T-cell (primary cell): ENCODE measurements around the gene HSFX2. TPM values are rescaled to one million over a fixed set of nuclear protein-coding genes. Genes with fewer than 3 reads are reported as not detected.
"Not testable (repeated sequence)": the region's sequence is repeated elsewhere in the genome, so short reads cannot be mapped to it uniquely, and the experiment has no call there.

Experiments used
- ATAC-seq, 4 experiments: fragments of 200-7000 bp in 3 of 4; fragments of 150-1000 bp in 1 of 4; cut with Tn5 transposase; replicated peaks in 1 of 4; 1 replicate in 3 of 4; 2 replicates in 1 of 4; pipeline ENCODE4 v1.10.0; 2021; ENCODE audit warnings: moderate library complexity in 3 of 4, mild to moderate bottlenecking in 2 of 4, moderate number of reproducible peaks in 1 of 4
- CTCF ChIA-PET, 2 donors: fragments of 300-600 bp; sonication (Branson Sonifier 250); formaldehyde crosslinking; loops; one replicate each; lab custom pipeline; 2022; ENCODE audit warnings: antibody characterized with exemption in 2 of 2; lab: Charles Lee
- POLR2A ChIA-PET, 2 donors: fragments of 300-600 bp; sonication (Branson Sonifier 250); formaldehyde crosslinking; loops; one replicate each; lab custom pipeline; 2022; ENCODE audit warnings: antibody characterized with exemption in 2 of 2; lab: Charles Lee
- DNase-seq, 35 experiments: peaks; one replicate each; pipeline versions ENCODE4 v3.0.0 to v3.0.0-alpha.2; 2013 to 2023
- H3K27ac ChIP-seq: one replicate; pipeline ENCODE4 v1.5.1; 2013; ENCODE audit warnings: low read length
- H3K27me3 ChIP-seq, 2 experiments: replicated peaks in 1 of 2; 1 replicate in 1 of 2; 2 replicates in 1 of 2; pipeline versions ENCODE4 v1.6.1 to v1.7.0; 2013; ENCODE audit warnings: low read length in 1 of 2, mixed read lengths in 1 of 2; ENCODE audit not compliant: control insufficient read depth in 2 of 2, insufficient read depth in 2 of 2; ENCODE audit errors: extremely low read depth in 1 of 2
- H3K36me3 ChIP-seq, 2 donors: 1 replicate in 1 of 2; 2 replicates in 1 of 2; pipeline versions ENCODE4 v1.6.1 to v1.7.0; 2013; ENCODE audit warnings: low read length in 1 of 2; ENCODE audit not compliant: control insufficient read depth in 2 of 2, insufficient read depth in 1 of 2; ENCODE audit errors: extremely low read depth in 1 of 2
- H3K4me1 ChIP-seq, 2 experiments: 1 replicate in 1 of 2; 2 replicates in 1 of 2; pipeline versions ENCODE4 v1.6.1 to v1.7.0; 2013; ENCODE audit warnings: low read length in 2 of 2, mixed read lengths in 1 of 2; ENCODE audit not compliant: insufficient read depth in 2 of 2, control insufficient read depth in 1 of 2; ENCODE audit errors: extremely low read depth in 1 of 2
- H3K4me3 ChIP-seq, 2 donors: 1 replicate in 1 of 2; 2 replicates in 1 of 2; pipeline versions ENCODE4 v1.5.1 to v1.7.0; 2013; ENCODE audit warnings: mild to moderate bottlenecking in 2 of 2, low read length in 1 of 2, moderate library complexity in 1 of 2; ENCODE audit not compliant: control insufficient read depth in 1 of 2; ENCODE audit errors: extremely low read depth in 1 of 2
- H3K9me3 ChIP-seq: 2 replicates; pipeline ENCODE4 v1.7.0; 2013
- H3K27ac Mint-ChIP-seq, 2 donors: one replicate each; pipeline ENCODE4 v1.8.0; 2020 to 2021; ENCODE audit warnings: mild to moderate bottlenecking in 2 of 2, mixed read lengths in 2 of 2
- H3K27me3 Mint-ChIP-seq, 2 donors: one replicate each; pipeline ENCODE4 v1.8.0; 2021 to 2022; ENCODE audit warnings: mixed read lengths in 2 of 2
- H3K36me3 Mint-ChIP-seq: one replicate; pipeline ENCODE4 v1.8.0; 2021; ENCODE audit warnings: mixed read lengths
- H3K4me1 Mint-ChIP-seq, 3 donors: one replicate each; pipeline ENCODE4 v1.8.0; 2020 to 2022; ENCODE audit warnings: mixed read lengths in 3 of 3, mild to moderate bottlenecking in 1 of 3
- H3K4me3 Mint-ChIP-seq, 3 donors: one replicate each; pipeline ENCODE4 v1.8.0; 2020 to 2022; ENCODE audit warnings: mild to moderate bottlenecking in 3 of 3, mixed read lengths in 3 of 3, moderate library complexity in 3 of 3
- H3K9me3 Mint-ChIP-seq, 3 donors: one replicate each; pipeline ENCODE4 v1.8.0; 2020 to 2022; ENCODE audit warnings: mixed read lengths in 3 of 3
- WGBS: methylation state at CpG from one replicate; pipeline ENCODE4 v1.1.5; 2013; ENCODE audit warnings: missing lambda C conversion rate; ENCODE audit not compliant: insufficient coverage; 5-methylcytosine and 5-hydroxymethylcytosine counted together
- total RNA-seq, 35 experiments: library from RNA in 6 of 35; stranded (reverse) in 6 of 35; fragments of 120-200 nt in 1 of 35; gene quantifications; one replicate each; pipeline versions ENCODE4 v1.2.1 to v1.2.4 and lab custom pipeline; 2013 to 2026

HSFX2 gene, protein sequence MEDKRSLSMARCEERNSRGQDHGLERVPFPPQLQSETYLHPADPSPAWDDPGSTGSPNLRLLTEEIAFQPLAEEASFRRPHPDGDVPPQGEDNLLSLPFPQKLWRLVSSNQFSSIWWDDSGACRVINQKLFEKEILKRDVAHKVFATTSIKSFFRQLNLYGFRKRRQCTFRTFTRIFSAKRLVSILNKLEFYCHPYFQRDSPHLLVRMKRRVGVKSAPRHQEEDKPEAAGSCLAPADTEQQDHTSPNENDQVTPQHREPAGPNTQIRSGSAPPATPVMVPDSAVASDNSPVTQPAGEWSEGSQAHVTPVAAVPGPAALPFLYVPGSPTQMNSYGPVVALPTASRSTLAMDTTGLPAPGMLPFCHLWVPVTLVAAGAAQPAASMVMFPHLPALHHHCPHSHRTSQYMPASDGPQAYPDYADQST
- total RNA-seq (not detected), total RNA-seq (lab: John Stamatoyannopoulos, UW) (0 reads per million in 29 experiments)
- total RNA-seq (2013) = not detected

DNA sequence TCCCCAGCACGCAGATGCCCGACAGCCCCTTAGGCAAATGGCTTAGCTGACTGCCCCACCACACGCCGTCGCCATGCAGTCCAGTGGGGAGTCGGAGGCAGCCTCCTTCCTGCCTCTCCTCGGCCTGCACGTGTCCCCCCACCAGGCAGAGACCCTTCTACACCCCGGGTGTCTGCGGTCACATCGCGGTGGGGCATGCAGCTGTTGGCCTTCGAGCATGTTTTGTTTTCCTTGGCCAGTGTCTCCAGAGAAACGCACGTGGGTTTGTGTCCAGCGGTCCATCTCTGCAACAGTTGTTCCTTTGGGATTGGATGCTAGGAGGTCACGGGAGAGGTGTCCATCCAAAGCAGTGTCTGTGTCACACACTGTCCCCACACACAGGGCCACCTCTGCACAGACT, at the start of gene HSFX2:
HSFX2 (minus strand) TSS at position 101 of the 400 bp plus-strand sequence. CDS start 614 bp downstream, outside the sequence.
- H3K9me3 Mint-ChIP-seq, H3K36me3 Mint-ChIP-seq, POLR2A ChIA-PET, H3K36me3 ChIP-seq, H3K27me3 Mint-ChIP-seq, H3K4me1 Mint-ChIP-seq, H3K4me3 Mint-ChIP-seq, ATAC-seq, H3K27ac ChIP-seq, H3K27me3 ChIP-seq, H3K9me3 ChIP-seq, DNase-seq, H3K27ac Mint-ChIP-seq, CTCF ChIA-PET, H3K4me3 ChIP-seq, H3K4me1 ChIP-seq: not testable (repeated sequence)
- no CpG with 5 or more reads among the region's 17 CpGs for WGBS

DNA sequence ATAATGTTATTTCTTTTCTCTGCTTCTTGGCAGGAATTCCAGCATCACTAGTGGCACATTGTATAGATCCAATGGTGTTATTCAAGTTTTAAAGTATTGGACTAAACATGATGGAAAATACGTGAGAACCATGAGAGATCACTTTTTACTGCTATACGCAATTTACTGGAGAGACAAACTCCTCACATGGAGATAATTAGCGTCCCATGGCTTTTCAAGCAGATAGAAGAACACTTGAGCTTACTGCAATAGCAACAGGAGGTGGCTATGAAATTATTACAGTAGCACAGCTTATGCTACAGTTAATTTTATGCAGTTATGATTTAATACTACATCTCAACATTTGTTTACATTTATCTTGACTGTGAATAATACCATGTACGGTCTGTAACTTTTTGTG, 48.4 kb upstream of the HSFX2 start:
- Mint-ChIP-seq H3K9me3 (no peaks in the 10 kb centered on the region), H3K36me3 (no peaks in the 10 kb centered on the region)

DNA sequence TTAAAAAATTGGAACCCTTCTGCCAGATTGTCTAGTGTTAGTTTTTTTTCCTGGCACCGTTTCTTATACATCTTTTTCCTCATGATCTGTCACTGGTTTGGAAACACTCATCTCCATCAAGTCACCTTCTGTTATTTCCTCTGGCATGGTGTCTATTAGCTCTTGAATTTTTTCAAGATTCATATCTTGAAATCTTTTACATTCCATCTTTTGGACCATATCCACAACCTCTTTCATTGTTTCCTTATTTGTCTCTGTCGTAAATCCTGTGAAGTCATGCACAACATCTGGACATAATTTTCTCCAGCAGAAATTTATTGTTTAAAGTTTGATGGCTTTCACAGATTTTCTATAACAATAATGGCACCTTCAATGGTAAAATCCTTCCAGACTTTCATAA, 46.7 kb upstream of the HSFX2 start:
- Mint-ChIP-seq H3K9me3 (no peaks in the 10 kb centered on the region), H3K27ac (no peak overlapping the region), H3K36me3 (no peaks in the 10 kb centered on the region), H3K4me1 (peaks cover 0 to 2% (median 0%) of the 10 kb centered on the region in 3 donors), H3K27me3 (peaks cover 6 to 33% of the 10 kb centered on the region in 2 donors), H3K4me3 (no peak overlapping the region)
- CTCF ChIA-PET = no interaction called here
- WGBS = no CpG with 5 or more reads among the region's 2 CpGs
- Histone ChIP-seq H3K4me1 (no peaks in the 10 kb centered on the region), H3K36me3 (no peaks in the 10 kb centered on the region), H3K4me3 (no peak overlapping the region), H3K27ac (no peak overlapping the region), H3K9me3 (no peaks in the 10 kb centered on the region), H3K27me3 (peaks cover 0 to 8% of the 10 kb centered on the region in 2 experiments)
- DNase-seq = no peak
- POLR2A ChIA-PET = no interaction called here
- no peak for ATAC-seq

More for the DNA sequence above, 48.4 kb upstream of the HSFX2 start:
- Mint-ChIP-seq H3K27ac (no peak overlapping the region), H3K4me1 (peaks cover 0 to 2% (median 0%) of the 10 kb centered on the region in 3 donors), H3K4me3 (no peak overlapping the region), H3K27me3 (peaks cover 6 to 31% of the 10 kb centered on the region in 2 donors)
- H3K9me3 ChIP-seq = no peaks in the 10 kb centered on the region
- ATAC-seq (no peak), DNase-seq (no peak)
- no peak overlapping the region for H3K4me3 ChIP-seq
- peaks cover 0 to 11% of the 10 kb centered on the region in 2 experiments for H3K27me3 ChIP-seq
- ChIA-PET POLR2A (no interaction called here), CTCF (no interaction called here)
- H3K36me3 ChIP-seq = no peaks in the 10 kb centered on the region
- WGBS = no CpG with 5 or more reads among the region's 4 CpGs
- no peaks in the 10 kb centered on the region for H3K4me1 ChIP-seq
- no peak overlapping the region for H3K27ac ChIP-seq

DNA sequence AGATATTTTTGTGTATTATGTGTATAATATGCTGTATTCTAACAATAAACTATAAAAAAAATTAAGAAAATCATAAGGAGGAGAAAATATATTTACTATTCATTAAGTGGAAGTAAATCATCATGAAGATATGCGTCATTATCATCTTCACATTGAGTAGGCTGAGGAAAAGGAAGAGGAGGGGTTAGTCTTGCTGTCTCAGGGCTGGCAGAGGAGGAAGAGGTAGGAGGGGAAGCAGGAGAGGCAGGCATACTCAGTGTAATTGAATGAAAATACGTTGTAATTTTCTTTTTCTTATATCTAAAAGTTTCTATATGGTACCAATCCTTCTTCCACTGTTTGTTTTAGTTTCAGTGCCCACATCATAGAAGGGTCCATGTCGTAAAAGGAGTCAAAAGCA, 46.3 kb upstream of the HSFX2 start:
- no CpG with 5 or more reads among the region's 3 CpGs for WGBS
- Histone ChIP-seq H3K4me1 (no peaks in the 10 kb centered on the region), H3K9me3 (no peaks in the 10 kb centered on the region), H3K36me3 (no peaks in the 10 kb centered on the region), H3K27ac (no peak overlapping the region), H3K4me3 (no peak overlapping the region), H3K27me3 (peaks cover 0 to 7% of the 10 kb centered on the region in 2 experiments)
- DNase-seq (no peak), ATAC-seq (no peak)
- H3K4me3 Mint-ChIP-seq = no peak overlapping the region
- no peaks in the 10 kb centered on the region for H3K36me3 Mint-ChIP-seq
- ChIA-PET CTCF (no interaction called here), POLR2A (no interaction called here)
- H3K9me3 Mint-ChIP-seq = no peaks in the 10 kb centered on the region
- peaks cover 0 to 2% (median 0%) of the 10 kb centered on the region in 3 donors for H3K4me1 Mint-ChIP-seq
- H3K27me3 Mint-ChIP-seq = peaks cover 6 to 32% of the 10 kb centered on the region in 2 donors
- no peak overlapping the region for H3K27ac Mint-ChIP-seq

DNA sequence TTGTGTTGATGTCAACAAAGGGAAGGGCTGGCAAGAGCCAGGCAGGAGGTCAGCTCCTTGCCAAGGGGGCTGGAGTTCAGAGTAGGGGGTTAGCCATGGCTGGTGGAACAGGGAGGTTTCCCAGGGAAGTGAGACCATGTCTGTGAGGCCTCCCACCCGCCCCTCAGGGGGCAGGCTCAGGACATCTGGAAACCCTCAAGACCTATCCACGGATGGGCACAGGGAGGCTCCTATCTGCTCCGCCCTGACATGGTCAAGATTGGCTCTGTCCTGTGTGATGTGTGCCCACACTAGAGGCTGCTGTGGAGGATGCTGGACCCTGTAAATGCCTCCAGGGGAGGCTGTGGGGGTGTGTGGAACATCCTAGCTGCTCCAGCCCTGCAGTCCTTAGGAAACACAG, 44.5 kb upstream of the HSFX2 start:
- Mint-ChIP-seq H3K36me3 (no peaks in the 10 kb centered on the region), H3K9me3 (no peaks in the 10 kb centered on the region), H3K4me1 (peaks cover 0 to 2% (median 0%) of the 10 kb centered on the region in 3 donors), H3K27me3 (peaks cover 5 to 31% of the 10 kb centered on the region in 2 donors), H3K4me3 (no peak overlapping the region), H3K27ac (no peak overlapping the region)
- Histone ChIP-seq H3K9me3 (no peaks in the 10 kb centered on the region), H3K27ac (no peak overlapping the region), H3K36me3 (no peaks in the 10 kb centered on the region), H3K4me3 (no peak overlapping the region), H3K4me1 (no peaks in the 10 kb centered on the region), H3K27me3 (peaks cover 0 to 7% of the 10 kb centered on the region in 2 experiments)
- WGBS = 67% methylated on average over 1 of the region's 3 CpGs
- DNase-seq = no peak
- ChIA-PET POLR2A (no interaction called here), CTCF (no interaction called here)
- no peak for ATAC-seq

DNA sequence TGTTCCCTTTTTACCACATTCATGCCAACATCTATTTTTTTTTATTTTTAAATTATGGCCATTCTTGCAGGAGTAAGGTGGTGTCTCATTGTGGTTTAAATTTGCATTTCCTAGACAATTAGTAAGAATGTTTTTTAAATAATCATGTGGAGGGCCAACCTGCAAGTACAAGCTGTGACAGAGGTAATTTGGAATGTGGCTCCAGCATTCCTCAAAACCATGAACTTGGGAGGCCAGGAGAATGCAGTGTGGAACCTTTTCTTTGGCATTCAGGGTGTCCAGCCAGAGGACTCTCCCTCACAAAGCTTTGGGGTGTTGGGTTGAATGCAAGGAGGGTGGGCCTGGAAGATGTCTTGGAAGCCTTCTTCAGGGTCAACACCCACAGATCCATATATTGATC, 43.7 kb upstream of the HSFX2 start:
- H3K36me3 ChIP-seq = no peaks in the 10 kb centered on the region
- H3K27ac Mint-ChIP-seq = no peak overlapping the region
- ChIA-PET POLR2A (no interaction called here), CTCF (no interaction called here)
- H3K4me3 ChIP-seq = no peak overlapping the region
- no peaks in the 10 kb centered on the region for H3K9me3 ChIP-seq
- H3K36me3 Mint-ChIP-seq = no peaks in the 10 kb centered on the region
- no peaks in the 10 kb centered on the region for H3K9me3 Mint-ChIP-seq
- H3K4me1 ChIP-seq = no peaks in the 10 kb centered on the region
- ATAC-seq (no peak), DNase-seq (no peak)
- H3K27ac ChIP-seq = no peak overlapping the region
- peaks cover 0 to 2% (median 0%) of the 10 kb centered on the region in 3 donors for H3K4me1 Mint-ChIP-seq
- H3K27me3 ChIP-seq = peaks cover 0 to 9% of the 10 kb centered on the region in 2 experiments
- H3K4me3 Mint-ChIP-seq = no peak overlapping the region
- peaks cover 5 to 34% of the 10 kb centered on the region in 2 donors for H3K27me3 Mint-ChIP-seq
